Measurements from ENCODE around the gene WNK1.

The WNK1 gene

GRCh38 chr12:852864-853263 is 100.5 kb downstream of the WNK1 start:
- no peak for TF ChIP-seq CTCF (IDR thresholded peaks at IDR 0.05; ENCODE audit: insufficient read depth, low read length, poor library complexity, severe bottlenecking)
- H3K36me3 ChIP-seq (ENCODE audit: control insufficient read depth, insufficient read depth, low read length): peaks cover 2% of the 10 kb centered on the region; the same call in 1 of the 2 replicates
- DNase-seq (ENCODE audit: extremely low read depth, insufficient read length): no peak
- H3K4me3 ChIP-seq (replicated peaks; ENCODE audit: low read depth, low read length): no peak overlapping the region
- no peaks in the 10 kb centered on the region for H3K27me3 ChIP-seq (replicated peaks; ENCODE audit: control insufficient read depth, insufficient read depth, low read length)

DNA sequence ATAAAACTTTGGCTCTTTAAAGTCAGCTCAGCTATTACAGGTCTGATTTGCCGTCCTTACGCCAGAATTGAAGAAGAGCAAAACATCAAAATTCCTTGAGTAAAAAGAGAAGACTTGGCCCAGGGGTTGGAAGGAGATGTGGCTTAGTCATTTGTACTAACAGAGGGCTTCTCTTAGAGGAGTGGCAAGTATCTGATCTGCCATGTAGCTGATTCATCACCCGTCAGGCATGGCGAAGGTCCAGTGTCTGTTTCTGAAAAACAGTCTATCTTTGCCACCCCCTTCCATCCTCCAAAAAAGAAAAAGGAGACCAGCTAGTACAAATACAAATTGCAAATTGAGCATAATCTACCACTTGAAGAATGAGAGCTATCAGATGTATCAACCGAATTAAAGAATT is 105.2 kb downstream of the WNK1 start:
- no peak for TF ChIP-seq CTCF (IDR thresholded peaks at IDR 0.05; ENCODE audit: insufficient read depth, low read length, poor library complexity, severe bottlenecking)
- Histone ChIP-seq H3K27me3 (replicated peaks; ENCODE audit: control insufficient read depth, insufficient read depth, low read length) (no peaks in the 10 kb centered on the region), H3K4me3 (replicated peaks; ENCODE audit: low read depth, low read length) (no peak overlapping the region), H3K36me3 (ENCODE audit: control insufficient read depth, insufficient read depth, low read length) (peaks cover 5% of the 10 kb centered on the region)
- no peak for DNase-seq (ENCODE audit: extremely low read depth, insufficient read length)

- TF ChIP-seq CTCF (IDR thresholded peaks at IDR 0.05; ENCODE audit: insufficient read depth, low read length, poor library complexity, severe bottlenecking): no peak
- no peaks in the 10 kb centered on the region for H3K27me3 ChIP-seq (replicated peaks; ENCODE audit: control insufficient read depth, insufficient read depth, low read length)
- DNase-seq (ENCODE audit: extremely low read depth, insufficient read length): no peak
- H3K4me3 ChIP-seq (replicated peaks; ENCODE audit: low read depth, low read length): no peak overlapping the region
- H3K36me3 ChIP-seq (ENCODE audit: control insufficient read depth, insufficient read depth, low read length): peaks cover 6% of the 10 kb centered on the region
Measured at GRCh38 chr12:862303-862911, 110.0 kb downstream of the WNK1 start.

DNA sequence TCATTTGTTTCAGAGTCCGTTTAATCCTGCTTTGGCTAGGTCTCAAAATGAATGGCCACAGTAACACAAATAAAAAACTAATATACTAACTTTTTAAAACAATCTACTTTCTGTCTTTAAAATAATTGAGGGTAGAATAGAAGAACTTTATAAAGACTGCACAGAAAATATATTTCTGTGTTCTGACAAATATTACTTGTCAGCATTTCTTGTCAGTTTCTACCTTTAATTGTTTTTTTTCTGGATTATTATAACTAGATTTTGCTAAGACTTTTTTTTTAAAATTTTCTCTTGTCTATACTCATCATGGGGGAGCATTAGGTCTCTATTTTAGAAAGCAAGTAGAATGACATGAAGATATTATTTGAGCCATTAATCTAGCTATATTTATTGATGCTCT is 110.9 kb downstream of the WNK1 start:
- no peak for DNase-seq (ENCODE audit: extremely low read depth, insufficient read length)
- no peaks in the 10 kb centered on the region for H3K27me3 ChIP-seq (replicated peaks; ENCODE audit: control insufficient read depth, insufficient read depth, low read length)
- H3K36me3 ChIP-seq (ENCODE audit: control insufficient read depth, insufficient read depth, low read length): peaks cover 7% of the 10 kb centered on the region
- TF ChIP-seq CTCF (IDR thresholded peaks at IDR 0.05; ENCODE audit: insufficient read depth, low read length, poor library complexity, severe bottlenecking): no peak
- H3K4me3 ChIP-seq (replicated peaks; ENCODE audit: low read depth, low read length): no peak overlapping the region

GRCh38 chr12:865614-866013 is 113.2 kb downstream of the WNK1 start:
- Histone ChIP-seq H3K36me3 (ENCODE audit: control insufficient read depth, insufficient read depth, low read length) (peaks cover 10% of the 10 kb centered on the region), H3K27me3 (replicated peaks; ENCODE audit: control insufficient read depth, insufficient read depth, low read length) (no peaks in the 10 kb centered on the region), H3K4me3 (replicated peaks; ENCODE audit: low read depth, low read length) (no peak overlapping the region)
- TF ChIP-seq CTCF (IDR thresholded peaks at IDR 0.05; ENCODE audit: insufficient read depth, low read length, poor library complexity, severe bottlenecking): no peak
- DNase-seq (ENCODE audit: extremely low read depth, insufficient read length): no peak

DNA sequence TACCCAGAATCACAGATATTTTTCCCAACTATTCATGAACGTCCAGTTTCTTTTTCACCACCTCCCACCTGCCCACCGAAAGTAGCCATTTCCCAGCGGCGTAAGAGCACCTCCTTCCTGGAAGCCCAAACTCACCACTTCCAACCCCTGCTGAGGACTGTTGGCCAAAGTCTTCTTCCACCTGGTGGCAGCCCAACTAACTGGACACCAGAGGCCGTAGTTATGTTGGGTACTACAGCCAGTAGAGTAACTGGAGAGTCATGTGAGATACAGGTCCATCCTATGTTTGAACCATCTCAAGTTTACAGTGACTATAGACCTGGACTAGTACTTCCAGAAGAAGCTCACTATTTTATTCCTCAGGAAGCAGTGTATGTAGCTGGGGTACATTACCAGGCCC is 115.5 kb downstream of the WNK1 start:
- Histone ChIP-seq H3K27me3 (replicated peaks; ENCODE audit: control insufficient read depth, insufficient read depth, low read length) (no peaks in the 10 kb centered on the region), H3K36me3 (ENCODE audit: control insufficient read depth, insufficient read depth, low read length) (peaks cover 8% of the 10 kb centered on the region), H3K4me3 (replicated peaks; ENCODE audit: low read depth, low read length) (no peak overlapping the region)
- no peak for DNase-seq (ENCODE audit: extremely low read depth, insufficient read length)
- no peak for TF ChIP-seq CTCF (IDR thresholded peaks at IDR 0.05; ENCODE audit: insufficient read depth, low read length, poor library complexity, severe bottlenecking)
